Ramos (cell line): ENCODE data around the gene PM20D1.
"Not testable (repeated sequence)": the region's sequence is repeated elsewhere in the genome, so short reads cannot be mapped to it uniquely, and the experiment has no call there.

Experiments used
- in situ Hi-C: fragments of 300-500 bp; cut with MboI; formaldehyde crosslinking; loops from one replicate; pipeline ENCODE4 v1.14.3; 2022; ENCODE audit warnings: low sequenced_read_pairs; ENCODE audit not compliant: unreplicated experiment

The PM20D1 gene

GRCh38 chr1:205849619-205850355 lies at the start of gene PM20D1:
TSS of gene PM20D1 (minus strand) at chr1:205850132. CDS start at chr1:205850072, 60 bp downstream.
- in situ Hi-C loops, result no loop called here

GRCh38 chr1:205896351-205896750 lies 46.4 kb upstream of the PM20D1 start:
- in situ Hi-C loops, result no loop called here

GRCh38 chr1:205894119-205894518 lies 44.2 kb upstream of the PM20D1 start:
- in situ Hi-C loops, result not testable (repeated sequence)

- in situ Hi-C loops, result not testable (repeated sequence)
These were observed 42.2 kb upstream of the PM20D1 start for GRCh38 chr1:205892175-205892574.

- in situ Hi-C loops, result not testable (repeated sequence)
These were observed 41.5 kb upstream of the PM20D1 start for GRCh38 chr1:205891481-205891880.

- in situ Hi-C loops, result not testable (repeated sequence)
These were observed 40.7 kb upstream of the PM20D1 start for GRCh38 chr1:205890631-205891030.

GRCh38 chr1:205889706-205890105 lies 39.8 kb upstream of the PM20D1 start:
- in situ Hi-C loops, result not testable (repeated sequence)

- in situ Hi-C loops, result not testable (repeated sequence)
These were observed 39.1 kb upstream of the PM20D1 start for GRCh38 chr1:205889006-205889405.

- in situ Hi-C loops, result no loop called here
These were observed 33.9 kb upstream of the PM20D1 start for GRCh38 chr1:205883792-205884191.

GRCh38 chr1:205880923-205881322 lies 31.0 kb upstream of the PM20D1 start:
- in situ Hi-C loops, result no loop called here

- in situ Hi-C loops, result no loop called here
These were observed 30.0 kb upstream of the PM20D1 start for GRCh38 chr1:205879974-205880373.

GRCh38 chr1:205878026-205878425 lies 28.1 kb upstream of the PM20D1 start:
- in situ Hi-C loops, result no loop called here

- in situ Hi-C loops, result not testable (repeated sequence)
These were observed 23.2 kb upstream of the PM20D1 start for GRCh38 chr1:205873148-205873547.

- in situ Hi-C loops, result no loop called here
These were observed 20.3 kb upstream of the PM20D1 start for GRCh38 chr1:205870236-205870635.

GRCh38 chr1:205861540-205861939 lies 11.6 kb upstream of the PM20D1 start:
- in situ Hi-C loops, result no loop called here

- in situ Hi-C loops, result no loop called here
These were observed 8.4 kb upstream of the PM20D1 start for GRCh38 chr1:205858141-205858961.

GRCh38 chr1:205857501-205857900 lies 7.6 kb upstream of the PM20D1 start:
- in situ Hi-C loops, result not testable (repeated sequence)

GRCh38 chr1:205856433-205856832 lies 6.5 kb upstream of the PM20D1 start:
- in situ Hi-C loops, result no loop called here

GRCh38 chr1:205852969-205853368 lies 3.0 kb upstream of the PM20D1 start:
- in situ Hi-C loops, result no loop called here

GRCh38 chr1:205851993-205852392 lies 2.1 kb upstream of the PM20D1 start:
- in situ Hi-C loops, result no loop called here

- in situ Hi-C loops, result no loop called here
These were observed 6.7 kb downstream of the PM20D1 start for GRCh38 chr1:205843036-205843859.
